HUES48 (cell line): ENCODE results near the gene ENTPD7.
"Not testable (repeated sequence)": the region's sequence is repeated elsewhere in the genome, so short reads cannot be mapped to it uniquely, and the experiment has no call there.

Source experiments
- H3K27ac ChIP-seq: one replicate; pipeline ENCODE4 v1.7.0; 2013; ENCODE audit warnings: low read depth, low read length, inconsistent platforms
- H3K27me3 ChIP-seq: 2 replicates; pipeline ENCODE4 v1.6.1; 2013; ENCODE audit warnings: mild to moderate bottlenecking, low read length; ENCODE audit not compliant: control insufficient read depth, insufficient read depth
- H3K36me3 ChIP-seq: 2 replicates; pipeline ENCODE4 v1.6.1; 2013; ENCODE audit warnings: low read length; ENCODE audit not compliant: control insufficient read depth, insufficient read depth
- H3K4me1 ChIP-seq: 2 replicates; pipeline ENCODE4 v1.6.1; 2013; ENCODE audit warnings: mild to moderate bottlenecking, low read length; ENCODE audit not compliant: control insufficient read depth, insufficient read depth
- H3K4me3 ChIP-seq: 2 replicates; pipeline ENCODE4 v1.5.1; 2013; ENCODE audit warnings: mild to moderate bottlenecking, low read depth, low read length
- H3K9ac ChIP-seq: 2 replicates; pipeline ENCODE4 v1.6.1; 2013; ENCODE audit warnings: mild to moderate bottlenecking, low read depth, low read length, moderate library complexity
- H3K9me3 ChIP-seq: 2 replicates; pipeline ENCODE4 v1.6.1; 2013; ENCODE audit warnings: low read length; ENCODE audit not compliant: control insufficient read depth, insufficient read depth

ENTPD7 gene

DNA sequence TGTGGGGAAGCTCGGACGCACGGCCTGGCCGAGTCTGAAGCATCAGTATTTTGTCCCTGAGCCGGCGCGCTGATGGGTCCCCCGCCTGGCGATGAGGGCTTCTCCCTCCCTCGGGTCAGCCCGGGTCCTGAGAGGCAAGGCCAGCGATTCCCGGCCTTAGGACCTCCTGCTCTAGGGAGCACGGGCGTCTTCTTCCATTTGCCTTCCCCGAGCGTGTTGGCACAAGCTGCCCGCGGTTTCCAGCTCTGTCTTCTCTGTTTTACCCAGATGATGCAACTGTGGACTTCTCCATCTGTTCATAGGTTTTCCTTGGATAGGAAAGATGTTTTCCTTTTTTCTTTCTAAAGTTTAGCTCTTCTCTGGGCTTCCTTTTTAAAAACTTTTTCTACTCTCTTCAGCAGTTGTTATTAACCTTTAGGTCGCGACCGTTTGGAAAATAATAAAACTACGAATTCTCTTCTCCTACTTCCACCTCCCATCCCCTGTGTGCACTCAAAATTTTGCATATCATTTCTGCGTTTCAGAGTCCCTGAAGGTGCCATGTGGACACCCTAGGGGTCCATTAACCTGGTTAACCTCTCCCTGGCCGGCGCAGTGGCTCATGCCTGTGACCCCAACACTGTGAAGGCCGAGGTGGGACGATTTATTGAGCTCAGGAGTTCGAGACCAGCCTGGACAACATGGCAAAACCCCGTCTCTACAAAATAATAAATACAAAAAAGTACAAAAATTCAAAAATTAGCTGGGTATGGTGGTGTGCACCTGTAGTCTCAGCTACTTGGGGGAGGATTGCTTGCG is 37.7 kb upstream of the ENTPD7 start:
- peak overlapping the region; percentile 85 for H3K9ac ChIP-seq
- peak overlapping the region; percentile 86 for H3K4me3 ChIP-seq
- no peaks in the 10 kb centered on the region for H3K36me3 ChIP-seq
- H3K4me1 ChIP-seq, result peaks cover 25% of the 10 kb centered on the region
- H3K27ac ChIP-seq, result peak overlapping the region; percentile 96
- H3K9me3 ChIP-seq, result no peaks in the 10 kb centered on the region
- H3K27me3 ChIP-seq, result no peaks in the 10 kb centered on the region

DNA sequence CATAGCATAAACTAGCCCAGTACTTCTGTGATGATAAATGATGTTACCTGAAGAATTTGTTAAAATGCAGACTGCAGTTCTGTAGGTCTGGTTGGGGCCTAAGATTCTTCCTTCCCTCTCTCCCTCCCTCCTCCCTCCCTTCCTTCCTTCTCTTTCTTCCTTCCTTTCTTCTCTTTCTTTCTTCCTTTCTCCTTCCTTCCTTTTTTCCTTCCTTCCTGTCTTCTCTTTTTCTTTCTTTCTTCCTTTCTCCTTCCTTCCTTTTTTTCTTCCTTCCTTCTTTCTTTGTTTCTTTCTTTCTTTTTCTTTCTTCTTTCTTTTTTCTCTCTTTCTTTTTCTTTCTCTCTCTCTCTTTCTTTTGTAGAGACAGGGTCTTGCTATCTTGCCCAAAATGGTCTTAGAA is 35.4 kb upstream of the ENTPD7 start:
- no peak overlapping the region for H3K27ac ChIP-seq
- no peak overlapping the region for H3K9ac ChIP-seq
- no peaks in the 10 kb centered on the region for H3K9me3 ChIP-seq
- no peak overlapping the region for H3K4me3 ChIP-seq
- no peaks in the 10 kb centered on the region for H3K36me3 ChIP-seq
- H3K4me1 ChIP-seq, result peaks cover 13% of the 10 kb centered on the region
- H3K27me3 ChIP-seq, result no peaks in the 10 kb centered on the region

DNA sequence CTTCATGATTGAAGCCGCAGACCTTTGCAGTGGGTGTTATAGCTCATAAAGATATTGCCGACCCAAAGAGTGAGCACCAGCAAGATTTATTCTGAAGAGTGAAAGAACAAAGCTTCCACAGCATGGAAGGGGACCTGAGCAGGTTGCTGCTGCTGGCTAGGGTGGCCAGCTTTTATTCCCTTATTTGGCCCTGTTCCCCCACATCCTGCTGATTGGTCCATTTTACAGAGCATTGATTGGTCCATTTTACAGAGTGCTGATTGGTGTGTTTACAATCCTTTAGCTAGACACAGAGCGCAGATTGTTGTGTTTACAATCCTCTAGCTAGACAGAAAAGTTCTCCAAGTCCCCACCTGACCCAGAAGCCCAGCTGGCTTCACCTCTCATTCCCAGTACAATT is 34.2 kb upstream of the ENTPD7 start:
- H3K4me1 ChIP-seq, H3K36me3 ChIP-seq, H3K4me3 ChIP-seq, H3K9ac ChIP-seq, H3K27ac ChIP-seq, H3K9me3 ChIP-seq, H3K27me3 ChIP-seq: not testable (repeated sequence)

DNA sequence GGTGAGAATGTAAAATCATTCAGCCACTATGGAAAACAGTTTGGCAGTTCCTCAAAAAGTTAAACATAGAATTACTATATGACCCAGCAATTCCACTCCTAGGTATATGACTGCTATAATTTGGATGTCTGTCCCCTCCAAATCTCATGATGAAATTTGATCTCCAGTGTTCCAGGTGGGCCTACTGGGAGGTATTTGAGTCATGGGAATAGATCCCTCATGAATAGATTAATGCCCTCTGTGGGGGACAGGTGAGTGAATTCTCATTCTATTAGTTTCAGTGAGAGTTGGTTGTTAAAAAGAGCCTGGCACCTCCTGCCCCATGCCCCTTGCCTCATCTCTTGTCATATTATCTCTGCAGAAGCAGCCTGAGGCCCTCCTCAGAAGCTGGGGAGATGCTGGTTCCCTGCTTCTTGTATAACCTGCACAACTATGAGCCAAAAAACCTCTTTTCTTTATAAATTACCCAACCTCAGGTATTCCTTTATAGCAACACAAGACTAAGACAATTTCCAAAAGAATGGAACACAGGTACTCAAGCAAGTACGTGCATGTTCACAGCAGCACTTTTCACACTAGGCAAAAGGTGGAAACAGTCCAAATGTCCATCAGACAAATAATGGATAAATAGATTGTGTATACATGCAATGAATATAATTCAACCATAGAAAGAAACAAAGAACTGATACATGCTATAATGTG is 30.2 kb upstream of the ENTPD7 start:
- no peaks in the 10 kb centered on the region for H3K27me3 ChIP-seq
- no peak overlapping the region for H3K4me3 ChIP-seq
- no peak overlapping the region for H3K27ac ChIP-seq
- H3K4me1 ChIP-seq, result no peaks in the 10 kb centered on the region
- H3K36me3 ChIP-seq, result no peaks in the 10 kb centered on the region
- H3K9me3 ChIP-seq, result no peaks in the 10 kb centered on the region
- no peak overlapping the region for H3K9ac ChIP-seq

DNA sequence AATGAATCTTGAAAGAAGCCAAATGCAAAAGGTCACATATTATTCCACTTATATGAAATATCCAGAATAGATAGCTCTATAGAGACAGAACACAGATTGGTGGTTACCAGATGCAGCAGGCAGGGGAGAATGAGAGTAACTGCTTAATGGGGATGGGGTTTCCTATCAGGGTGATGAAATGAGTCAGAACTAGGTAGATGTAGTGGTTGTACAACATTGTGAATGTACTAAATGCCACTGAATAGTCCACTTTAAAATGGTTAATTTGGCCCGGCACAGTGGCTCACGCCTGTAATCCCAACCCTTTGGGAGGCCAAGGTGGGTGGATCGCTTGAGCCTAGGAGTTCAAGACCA is 29.7 kb upstream of the ENTPD7 start:
- no peaks in the 10 kb centered on the region for H3K9me3 ChIP-seq
- H3K4me3 ChIP-seq, result no peak overlapping the region
- H3K36me3 ChIP-seq, result no peaks in the 10 kb centered on the region
- no peak overlapping the region for H3K27ac ChIP-seq
- H3K9ac ChIP-seq, result no peak overlapping the region
- H3K27me3 ChIP-seq, result no peaks in the 10 kb centered on the region
- H3K4me1 ChIP-seq, result no peaks in the 10 kb centered on the region

DNA sequence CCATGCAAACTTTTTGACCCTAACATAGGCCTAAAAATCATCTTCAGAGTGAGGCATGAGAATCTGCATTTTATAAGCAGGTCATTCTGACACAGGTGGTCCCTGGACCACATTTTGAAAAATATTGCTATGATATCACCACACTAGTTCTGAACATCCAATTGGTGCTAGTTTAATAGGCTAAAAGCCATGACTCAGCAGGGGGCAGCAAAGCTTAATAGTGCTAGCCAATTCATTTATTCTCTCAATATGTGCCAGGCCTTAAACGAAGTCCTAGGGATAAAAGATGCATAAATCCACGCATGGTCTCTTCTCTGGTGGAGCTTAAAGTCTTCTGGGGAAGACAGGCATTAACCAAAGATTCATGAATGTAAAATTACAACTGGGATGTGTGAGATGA is 28.9 kb upstream of the ENTPD7 start:
- H3K27ac ChIP-seq, result no peak overlapping the region
- no peaks in the 10 kb centered on the region for H3K9me3 ChIP-seq
- no peaks in the 10 kb centered on the region for H3K27me3 ChIP-seq
- H3K4me1 ChIP-seq, result no peaks in the 10 kb centered on the region
- no peak overlapping the region for H3K9ac ChIP-seq
- no peak overlapping the region for H3K4me3 ChIP-seq
- H3K36me3 ChIP-seq, result no peaks in the 10 kb centered on the region

DNA sequence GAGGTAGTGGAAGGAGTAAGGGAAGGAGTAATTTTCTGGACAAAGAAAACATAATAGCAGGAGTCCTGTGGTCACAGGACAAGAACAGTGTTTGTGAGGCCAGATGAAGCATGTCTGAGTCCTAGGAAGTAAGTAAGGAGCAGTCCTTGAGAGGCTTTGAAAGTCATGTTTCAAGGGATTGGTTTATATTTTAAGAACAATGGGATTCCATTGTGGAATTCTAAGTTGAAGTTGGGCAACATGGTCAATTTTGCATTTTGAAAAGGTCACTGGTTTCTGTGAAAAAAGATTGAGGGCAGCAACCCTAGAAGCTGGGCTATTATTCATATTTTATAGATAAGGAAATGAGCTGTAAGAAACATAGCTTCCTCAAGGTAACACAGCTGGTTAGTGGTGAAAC is 28.3 kb upstream of the ENTPD7 start:
- no peak overlapping the region for H3K9ac ChIP-seq
- no peaks in the 10 kb centered on the region for H3K36me3 ChIP-seq
- H3K4me1 ChIP-seq, result no peaks in the 10 kb centered on the region
- no peak overlapping the region for H3K27ac ChIP-seq
- no peaks in the 10 kb centered on the region for H3K27me3 ChIP-seq
- H3K9me3 ChIP-seq, result no peaks in the 10 kb centered on the region
- H3K4me3 ChIP-seq, result no peak overlapping the region

DNA sequence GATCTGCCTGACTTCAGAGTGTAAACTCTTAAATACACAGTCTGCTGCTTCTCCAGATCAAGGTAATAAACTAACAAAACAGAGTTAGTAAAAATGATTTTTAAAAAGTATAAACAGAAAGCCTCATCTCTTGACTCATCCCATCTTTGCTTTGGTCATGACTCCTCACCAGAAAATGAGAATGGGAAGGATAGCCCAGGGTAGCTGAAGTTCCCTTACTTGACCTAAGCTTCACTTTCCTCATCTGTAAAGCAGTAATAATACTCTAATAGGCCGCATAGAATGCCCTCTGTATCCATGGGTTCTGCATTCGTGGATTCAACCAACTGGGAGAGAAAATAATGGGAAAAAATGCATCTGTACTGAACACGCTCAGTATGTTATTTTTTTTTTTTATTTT is 27.8 kb upstream of the ENTPD7 start:
- Histone ChIP-seq H3K4me3 (no peak overlapping the region), H3K9ac (no peak overlapping the region), H3K27me3 (no peaks in the 10 kb centered on the region), H3K9me3 (no peaks in the 10 kb centered on the region), H3K27ac (no peak overlapping the region), H3K36me3 (no peaks in the 10 kb centered on the region), H3K4me1 (no peaks in the 10 kb centered on the region)

DNA sequence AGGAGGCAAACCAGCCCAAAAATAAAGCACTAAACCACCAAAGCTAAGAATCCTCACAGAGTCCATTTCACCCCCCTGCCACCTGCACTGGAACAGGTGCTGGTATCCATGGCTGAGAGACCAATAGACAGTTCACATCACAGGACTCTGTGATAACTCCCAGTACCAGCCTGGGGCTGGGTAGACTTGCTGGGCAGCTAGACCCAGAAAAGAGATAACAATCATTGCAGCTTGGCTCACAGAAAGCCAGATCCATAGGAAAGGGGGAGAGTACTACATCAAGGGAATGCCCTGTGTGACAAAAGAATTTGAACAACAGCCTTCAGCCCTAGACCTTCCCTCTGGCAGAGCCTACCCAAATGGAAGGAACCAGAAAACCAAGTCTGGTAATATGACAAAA is 25.5 kb upstream of the ENTPD7 start:
- no peaks in the 10 kb centered on the region for H3K4me1 ChIP-seq
- H3K27ac ChIP-seq, result no peak overlapping the region
- H3K9me3 ChIP-seq, result no peaks in the 10 kb centered on the region
- no peak overlapping the region for H3K9ac ChIP-seq
- H3K4me3 ChIP-seq, result no peak overlapping the region
- no peaks in the 10 kb centered on the region; the same call in 1 of the 2 replicates for H3K27me3 ChIP-seq
- no peaks in the 10 kb centered on the region for H3K36me3 ChIP-seq

DNA sequence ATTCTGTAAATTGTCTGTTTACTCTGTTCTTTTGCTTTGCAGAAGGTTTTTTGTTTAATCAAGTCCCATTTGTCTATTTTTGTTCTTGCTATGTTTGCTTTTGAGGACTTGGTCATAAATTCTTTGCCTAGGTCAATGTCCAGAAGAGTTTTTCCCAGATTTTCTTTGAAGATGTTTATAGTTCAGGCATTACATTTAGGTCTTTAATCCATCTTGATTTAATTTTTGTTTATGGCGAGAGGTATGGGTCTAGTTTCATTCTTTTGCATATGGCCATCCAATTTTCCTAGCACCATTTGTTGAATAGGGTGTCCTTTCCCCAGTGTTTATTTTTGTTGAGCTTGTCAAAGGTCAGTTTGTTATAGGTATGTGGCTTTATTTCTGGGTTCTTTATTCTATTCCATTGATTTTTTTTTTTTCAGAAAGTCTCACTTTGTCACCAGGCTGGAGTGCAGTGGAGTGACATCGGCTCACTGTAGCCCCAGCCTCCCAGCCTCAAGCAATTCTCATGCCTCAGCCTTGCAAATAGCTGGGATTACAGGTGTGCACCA is 11.6 kb upstream of the ENTPD7 start:
- Histone ChIP-seq H3K4me1 (no peaks in the 10 kb centered on the region), H3K27ac (no peak overlapping the region), H3K27me3 (no peaks in the 10 kb centered on the region), H3K4me3 (no peak overlapping the region), H3K36me3 (no peaks in the 10 kb centered on the region), H3K9me3 (peaks cover 3% of the 10 kb centered on the region), H3K9ac (no peak overlapping the region)

DNA sequence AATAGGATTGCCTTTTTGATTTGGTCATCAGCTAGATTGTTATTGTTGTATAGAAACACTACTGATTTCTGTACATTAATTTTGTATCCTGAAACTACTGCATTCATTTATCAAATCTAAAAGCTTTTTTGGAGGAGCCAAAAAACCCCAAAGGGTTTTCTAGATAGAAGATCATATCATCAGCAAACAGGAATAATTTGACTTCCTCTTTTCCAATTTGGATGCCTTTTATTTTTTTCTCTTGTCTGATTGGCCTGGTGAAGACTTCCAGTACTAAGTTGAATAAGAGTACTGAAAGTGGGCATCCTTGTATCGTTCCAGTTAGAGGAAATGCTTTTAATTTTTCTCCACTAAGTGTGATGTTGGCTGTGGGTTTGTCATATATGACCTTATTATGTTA is 10.6 kb upstream of the ENTPD7 start:
- H3K27ac ChIP-seq, result no peak overlapping the region
- H3K4me3 ChIP-seq, result no peak overlapping the region
- no peaks in the 10 kb centered on the region for H3K27me3 ChIP-seq
- H3K9me3 ChIP-seq, result peaks cover 3% of the 10 kb centered on the region
- no peaks in the 10 kb centered on the region for H3K4me1 ChIP-seq
- no peak overlapping the region for H3K9ac ChIP-seq
- no peaks in the 10 kb centered on the region for H3K36me3 ChIP-seq
